Panc1 (cell line): ENCODE data around the gene HOXB13. TPM values are rescaled to one million over a fixed set of nuclear protein-coding genes. Genes with fewer than 3 reads are reported as not detected.

Source experiments
- ATAC-seq: fragments of 200-7000 bp; cut with Tn5 transposase; 2 replicates; pipeline ENCODE4 v1.9.1; 2020; ENCODE audit warnings: mild to moderate bottlenecking, moderate library complexity
- Bru-seq: library from RNA; stranded (reverse); fragments of 400-500 nt; gene quantifications from one replicate; lab custom pipeline; 2021; lab: Mats Ljungman, UMichigan
- BruChase-seq, 2 experiments: library from RNA; stranded (reverse); fragments of 400-500 nt; gene quantifications; one replicate each; lab custom pipeline; 2021; lab: Mats Ljungman, UMichigan
- BruUV-seq: library from RNA; stranded (reverse); fragments of 400-500 nt; replicated peaks from 2 replicates; lab custom pipeline; 2021; lab: Mats Ljungman, UMichigan
- CTCF ChIA-PET: fragments of 300-600 bp; sonication (Branson Sonifier 250); formaldehyde crosslinking; loops from one replicate; lab custom pipeline; 2022; ENCODE audit warnings: antibody characterized with exemption; lab: Charles Lee
- POLR2A ChIA-PET: fragments of 300-600 bp; sonication (Branson Sonifier 250); formaldehyde crosslinking; loops from one replicate; lab custom pipeline; 2022; ENCODE audit warnings: antibody characterized with exemption; lab: Charles Lee
- DNase-seq: peaks from one replicate; pipeline ENCODE4 v3.0.0-alpha.2; 2010; ENCODE audit warnings: low read depth, low spot score
- H3K27ac ChIP-seq: 2 replicates; pipeline ENCODE4 v1.5.1; 2011; ENCODE audit warnings: mild to moderate bottlenecking, low read length, inconsistent platforms
- H3K27me3 ChIP-seq: fragments of 200-500 bp; sonication (Bioruptor generic); 2 replicates; pipeline ENCODE4 v1.6.0; 2014; ENCODE audit warnings: low read length, inconsistent platforms; ENCODE audit not compliant: control insufficient read depth, insufficient read depth
- H3K36me3 ChIP-seq: fragments of 200-500 bp; sonication (Bioruptor generic); 2 replicates; pipeline ENCODE4 v1.5.1; 2014; ENCODE audit warnings: inconsistent platforms, mild to moderate bottlenecking, low read length, moderate library complexity; ENCODE audit not compliant: control insufficient read depth, insufficient read depth
- H3K4me1 ChIP-seq: 2 replicates; pipeline ENCODE4 v1.5.1; 2011; ENCODE audit warnings: inconsistent platforms, mild to moderate bottlenecking, low read length, moderate library complexity; ENCODE audit not compliant: control insufficient read depth, insufficient read depth
- H3K4me3 ChIP-seq, 2 experiments: 2 replicates each; pipeline ENCODE4 v1.5.1; 2011 to 2012; ENCODE audit warnings: low read depth in 2 of 2, low read length in 2 of 2, mild to moderate bottlenecking in 2 of 2, inconsistent platforms in 1 of 2, moderate library complexity in 1 of 2
- H3K9me3 ChIP-seq: fragments of 200-500 bp; sonication (Bioruptor generic); 2 replicates; pipeline ENCODE4 v1.5.1; 2014; ENCODE audit warnings: low read depth, mild to moderate bottlenecking, inconsistent platforms, low read length, moderate library complexity; ENCODE audit not compliant: control insufficient read depth, insufficient read depth
- POLR2AphosphoS5 ChIP-seq: IDR thresholded peaks from 2 replicates; pipeline ENCODE4 v1.6.1; 2012; ENCODE audit warnings: mild to moderate bottlenecking, low read depth, low read length, moderate library complexity
- SIN3A ChIP-seq: IDR thresholded peaks from 2 replicates; pipeline ENCODE4 v1.6.1; 2012; ENCODE audit warnings: low read depth, mild to moderate bottlenecking, low read length, moderate library complexity, borderline replicate concordance; ENCODE audit not compliant: insufficient read depth
- TCF7L2 ChIP-seq: IDR thresholded peaks from 2 replicates; pipeline ENCODE4 v1.6.1; 2011; ENCODE audit warnings: mild to moderate bottlenecking, low read depth, low read length, inconsistent platforms
- in situ Hi-C: cut with HindIII; loops from 2 replicates; pipeline ENCODE4 v1.10.0; 2016; ENCODE audit warnings: low sequenced_read_pairs, low pct_unique_long_range_greater_than_20kb
- intact Hi-C: fragments of 100-400 bp; cut with micrococcal nuclease; formaldehyde crosslinking; loops from one replicate; pipeline ENCODE4 v1.10.0; 2022; ENCODE audit not compliant: unreplicated experiment
- long read RNA-seq: library from polyadenylated mRNA; unstranded; transcript quantifications from one replicate; pipeline ENCODE4 v2.0.0, GENCODE V29; 2021; ENCODE audit not compliant: unreplicated experiment
- polyA plus RNA-seq: library from polyadenylated mRNA; unstranded; fragments of >200 nt; gene quantifications from one replicate; pipeline ENCODE4 v1.2.1, GENCODE V29; 2012; ENCODE audit warnings: missing spikeins; ENCODE audit not compliant: insufficient read length
- total RNA-seq: library from RNA; stranded (reverse); gene quantifications from one replicate; pipeline ENCODE4 v1.2.1, GENCODE V29; 2021; ENCODE audit not compliant: unreplicated experiment
- TF ChIP-seq, protein P1 (sequence below): fragments of 450-650 bp; IDR thresholded peaks from 2 replicates; pipeline ENCODE4 v1.5.1; 2017; ENCODE audit warnings: mild to moderate bottlenecking
- TF ChIP-seq, protein P2 (sequence below), 2 experiments: IDR thresholded peaks; 2 replicates each; pipeline ENCODE4 v1.6.1; 2011 to 2012; ENCODE audit warnings: low read depth in 2 of 2, control low read depth in 1 of 2, low read length in 1 of 2, mild to moderate bottlenecking in 1 of 2, moderate library complexity in 1 of 2; ENCODE audit not compliant: insufficient read depth in 1 of 2

HOXB13 gene
- total RNA-seq (8.1 TPM), Bru-seq, nascent RNA (percentile 45 among the genes with signal in this experiment), BruChase-seq, experiment 1, labeled RNA remaining after a 2-hour chase (percentile 61 among the genes with signal in this experiment), BruChase-seq, experiment 2, labeled RNA remaining after a 6-hour chase (percentile 62 among the genes with signal in this experiment)
- polyA plus RNA-seq: 11.7 TPM
- long read RNA-seq, transcript HOXB13-201 (2 exons, 3,467 nt): major isoform, 26 of 28 reads
- long read RNA-seq, partial matches to known transcripts: 0 of 28 reads
- long read RNA-seq, other reads (novel, unspliced or antisense): 2 of 28 reads

DNA sequence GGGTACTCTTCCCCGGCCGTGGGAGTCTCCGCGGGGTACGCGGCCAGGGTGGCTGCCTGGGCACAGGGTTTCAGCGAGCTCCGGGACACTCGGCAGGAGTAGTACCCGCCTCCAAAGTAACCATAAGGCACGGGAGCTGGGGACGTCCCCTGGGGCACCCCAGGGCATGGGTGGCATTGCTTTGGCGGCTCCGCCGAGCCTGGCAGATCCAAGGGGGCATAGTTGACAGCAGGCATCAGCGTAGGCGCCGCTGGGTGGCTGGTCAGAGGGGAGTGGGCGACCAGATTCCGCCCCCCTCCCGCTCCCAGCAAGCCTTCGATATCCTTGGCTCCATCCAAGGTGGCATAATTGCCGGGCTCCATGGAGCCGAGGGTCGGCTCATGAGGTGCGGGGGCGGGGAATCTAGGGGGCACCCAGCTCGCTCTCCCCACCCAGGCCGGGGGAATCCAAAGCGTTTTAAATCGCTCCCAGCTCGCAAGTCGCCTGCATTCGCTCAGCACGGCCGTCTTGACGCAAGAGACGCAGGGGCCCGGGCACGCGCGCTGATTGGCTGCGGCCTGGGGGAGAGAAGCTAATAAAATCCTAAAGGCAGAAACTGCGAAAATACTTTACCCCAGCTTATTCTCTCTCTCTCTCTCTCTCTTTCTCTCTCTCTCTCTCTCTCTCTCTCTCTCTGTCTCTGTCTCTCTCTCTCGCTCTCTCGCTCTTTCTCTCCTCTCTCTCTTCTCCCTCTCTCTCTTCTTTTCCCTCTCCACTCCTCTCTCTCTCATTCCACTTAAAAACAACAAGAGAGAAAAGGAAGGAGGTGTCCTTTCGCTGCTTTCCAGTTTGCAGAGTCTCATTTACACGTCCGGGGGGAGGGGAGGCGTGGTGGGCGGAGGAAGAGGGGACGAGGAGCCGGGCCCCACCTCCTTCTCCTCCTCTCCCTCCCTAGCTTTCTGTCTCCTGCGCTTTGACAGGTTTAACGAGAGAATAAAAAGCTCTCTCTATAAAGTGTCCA is at the start of gene HOXB13:
Gene HOXB13, minus strand, starts transcription at position 519 of the 1,000 bp plus-strand sequence. Its CDS starts 157 bp downstream, at position 362.
- in situ Hi-C loops: no loop called here
- no peaks in the 10 kb centered on the region for H3K27me3 ChIP-seq
- intact Hi-C loops: no loop called here
- TF ChIP-seq SIN3A: no peak
- TF ChIP-seq TCF7L2: 0 out of 2 replicates have a peak, but pooled peaks have one; percentile 27
- DNase-seq: no peak
- peak within 1 kb of the TSS; percentile 58 to 90 for H3K4me3 ChIP-seq
- POLR2A ChIA-PET: interaction anchor here (0.5 to 0.6 kb wide), 2 partner anchors 9 to 268 kb away, joined by 3 to 5 read pairs; no protein-coding TSS in a partner anchor
- peaks cover 6% of the 10 kb centered on the region; the same call in 1 of the 2 replicates for H3K4me1 ChIP-seq
- peak; percentile 85 for ATAC-seq
- no peaks in the 10 kb centered on the region for H3K9me3 ChIP-seq
- no TSS peak for BruUV-seq
- CTCF ChIA-PET: interaction anchor here (0.6 to 3.6 kb wide), 9 partner anchors 22 to 924 kb away, joined by 3 to 24 read pairs (median 3); no protein-coding TSS in a partner anchor
- no peaks in the 10 kb centered on the region for H3K36me3 ChIP-seq
- peak within 1 kb of the TSS; percentile 70 for H3K27ac ChIP-seq

DNA sequence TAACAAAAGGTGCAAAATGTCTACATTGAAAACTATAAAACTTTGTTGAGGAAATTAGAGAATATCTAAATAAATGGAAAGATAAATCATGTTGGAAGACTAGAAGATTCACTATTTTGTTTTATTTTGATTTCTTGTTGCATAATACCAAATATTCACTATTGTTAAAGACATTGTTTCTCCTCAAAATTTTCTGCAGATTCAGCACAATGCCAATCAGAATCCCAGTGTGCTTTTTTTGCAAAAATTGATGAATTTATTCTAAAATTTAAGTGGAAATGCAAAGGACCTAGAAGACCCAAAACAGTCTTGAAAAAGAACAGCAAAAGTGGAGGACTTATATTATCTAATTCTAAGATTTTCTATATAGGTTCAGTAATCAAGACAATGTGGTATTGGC is 48.1 kb upstream of the HOXB13 start:
- Histone ChIP-seq H3K4me3 (no peak overlapping the region), H3K27ac (no peak overlapping the region), H3K4me1 (no peaks in the 10 kb centered on the region), H3K36me3 (no peaks in the 10 kb centered on the region), H3K27me3 (no peaks in the 10 kb centered on the region; the same call in 1 of the 2 replicates), H3K9me3 (no peaks in the 10 kb centered on the region)
- POLR2A ChIA-PET: no interaction called here
- no TSS peak for BruUV-seq
- no peak for DNase-seq
- CTCF ChIA-PET: no interaction called here
- ATAC-seq: no peak
- in situ Hi-C loops (no loop called here), intact Hi-C loops (no loop called here)
- TF ChIP-seq, protein P1, sequence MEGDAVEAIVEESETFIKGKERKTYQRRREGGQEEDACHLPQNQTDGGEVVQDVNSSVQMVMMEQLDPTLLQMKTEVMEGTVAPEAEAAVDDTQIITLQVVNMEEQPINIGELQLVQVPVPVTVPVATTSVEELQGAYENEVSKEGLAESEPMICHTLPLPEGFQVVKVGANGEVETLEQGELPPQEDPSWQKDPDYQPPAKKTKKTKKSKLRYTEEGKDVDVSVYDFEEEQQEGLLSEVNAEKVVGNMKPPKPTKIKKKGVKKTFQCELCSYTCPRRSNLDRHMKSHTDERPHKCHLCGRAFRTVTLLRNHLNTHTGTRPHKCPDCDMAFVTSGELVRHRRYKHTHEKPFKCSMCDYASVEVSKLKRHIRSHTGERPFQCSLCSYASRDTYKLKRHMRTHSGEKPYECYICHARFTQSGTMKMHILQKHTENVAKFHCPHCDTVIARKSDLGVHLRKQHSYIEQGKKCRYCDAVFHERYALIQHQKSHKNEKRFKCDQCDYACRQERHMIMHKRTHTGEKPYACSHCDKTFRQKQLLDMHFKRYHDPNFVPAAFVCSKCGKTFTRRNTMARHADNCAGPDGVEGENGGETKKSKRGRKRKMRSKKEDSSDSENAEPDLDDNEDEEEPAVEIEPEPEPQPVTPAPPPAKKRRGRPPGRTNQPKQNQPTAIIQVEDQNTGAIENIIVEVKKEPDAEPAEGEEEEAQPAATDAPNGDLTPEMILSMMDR: no peak
- no peak for TF ChIP-seq SIN3A

DNA sequence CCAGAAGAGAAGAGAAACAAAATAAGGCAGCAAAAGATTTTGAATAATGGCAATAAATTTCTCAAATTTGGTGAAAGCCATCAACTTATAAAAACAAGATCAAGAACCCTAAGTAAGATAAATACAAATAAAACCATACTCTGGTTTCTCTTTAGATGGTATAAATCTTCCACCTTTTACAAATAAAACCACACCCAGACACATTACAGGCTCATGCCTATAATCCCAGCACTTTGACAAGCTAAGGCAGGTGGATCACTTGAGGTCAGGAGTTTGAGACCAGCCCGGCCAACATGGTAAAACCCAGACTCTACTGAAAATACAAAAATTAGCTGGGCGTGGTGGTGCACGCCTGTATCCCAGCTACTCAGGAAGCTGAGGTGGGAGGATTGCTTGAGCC is 44.7 kb upstream of the HOXB13 start:
- in situ Hi-C loops (no loop called here), intact Hi-C loops (no loop called here)
- POLR2A ChIA-PET: no interaction called here
- ATAC-seq: no peak
- Histone ChIP-seq H3K4me1 (no peaks in the 10 kb centered on the region), H3K9me3 (no peaks in the 10 kb centered on the region), H3K27ac (no peak overlapping the region), H3K36me3 (no peaks in the 10 kb centered on the region), H3K27me3 (no peaks in the 10 kb centered on the region), H3K4me3 (no peak overlapping the region)
- CTCF ChIA-PET: interaction anchor here (0.6 kb wide), 2 partner anchors 49 to 926 kb away, joined by 3 to 7 read pairs; no protein-coding TSS in a partner anchor
- no peak for TF ChIP-seq TCF7L2
- no peak for TF ChIP-seq POLR2AphosphoS5
- TF ChIP-seq, protein P1: no peak
- TF ChIP-seq, protein P2, sequence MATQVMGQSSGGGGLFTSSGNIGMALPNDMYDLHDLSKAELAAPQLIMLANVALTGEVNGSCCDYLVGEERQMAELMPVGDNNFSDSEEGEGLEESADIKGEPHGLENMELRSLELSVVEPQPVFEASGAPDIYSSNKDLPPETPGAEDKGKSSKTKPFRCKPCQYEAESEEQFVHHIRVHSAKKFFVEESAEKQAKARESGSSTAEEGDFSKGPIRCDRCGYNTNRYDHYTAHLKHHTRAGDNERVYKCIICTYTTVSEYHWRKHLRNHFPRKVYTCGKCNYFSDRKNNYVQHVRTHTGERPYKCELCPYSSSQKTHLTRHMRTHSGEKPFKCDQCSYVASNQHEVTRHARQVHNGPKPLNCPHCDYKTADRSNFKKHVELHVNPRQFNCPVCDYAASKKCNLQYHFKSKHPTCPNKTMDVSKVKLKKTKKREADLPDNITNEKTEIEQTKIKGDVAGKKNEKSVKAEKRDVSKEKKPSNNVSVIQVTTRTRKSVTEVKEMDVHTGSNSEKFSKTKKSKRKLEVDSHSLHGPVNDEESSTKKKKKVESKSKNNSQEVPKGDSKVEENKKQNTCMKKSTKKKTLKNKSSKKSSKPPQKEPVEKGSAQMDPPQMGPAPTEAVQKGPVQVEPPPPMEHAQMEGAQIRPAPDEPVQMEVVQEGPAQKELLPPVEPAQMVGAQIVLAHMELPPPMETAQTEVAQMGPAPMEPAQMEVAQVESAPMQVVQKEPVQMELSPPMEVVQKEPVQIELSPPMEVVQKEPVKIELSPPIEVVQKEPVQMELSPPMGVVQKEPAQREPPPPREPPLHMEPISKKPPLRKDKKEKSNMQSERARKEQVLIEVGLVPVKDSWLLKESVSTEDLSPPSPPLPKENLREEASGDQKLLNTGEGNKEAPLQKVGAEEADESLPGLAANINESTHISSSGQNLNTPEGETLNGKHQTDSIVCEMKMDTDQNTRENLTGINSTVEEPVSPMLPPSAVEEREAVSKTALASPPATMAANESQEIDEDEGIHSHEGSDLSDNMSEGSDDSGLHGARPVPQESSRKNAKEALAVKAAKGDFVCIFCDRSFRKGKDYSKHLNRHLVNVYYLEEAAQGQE (IDR thresholded peaks at IDR 0.05; ENCODE audit: insufficient read depth in 1 of 2, low read depth in 2 of 2, low read length in 1 of 2): no peak
- TF ChIP-seq SIN3A: no peak
- DNase-seq: no peak
- no TSS peak for BruUV-seq
